Osteocyte (in vitro differentiated cells): ENCODE results near the gene UNC119B. TPM values are rescaled to one million over a fixed set of nuclear protein-coding genes. Genes with fewer than 3 reads are reported as not detected.

Experiments used
- DNase-seq: peaks from one replicate; pipeline ENCODE4 v3.0.0; 2021; ENCODE audit warnings: mixed read lengths; ENCODE audit not compliant: unreplicated experiment; ENCODE audit errors: extremely low spot score
- H3K27ac Mint-ChIP-seq: one replicate; pipeline ENCODE4 v1.8.0; 2021; ENCODE audit warnings: mild to moderate bottlenecking, mixed read lengths; ENCODE audit not compliant: unreplicated experiment
- H3K27me3 Mint-ChIP-seq: one replicate; pipeline ENCODE4 v1.8.0; 2021; ENCODE audit warnings: mixed read lengths; ENCODE audit not compliant: unreplicated experiment
- H3K36me3 Mint-ChIP-seq: one replicate; pipeline ENCODE4 v1.8.0; 2021; ENCODE audit warnings: mixed read lengths; ENCODE audit not compliant: unreplicated experiment
- H3K4me1 Mint-ChIP-seq: one replicate; pipeline ENCODE4 v1.8.0; 2021; ENCODE audit warnings: mixed read lengths; ENCODE audit not compliant: unreplicated experiment
- H3K4me3 Mint-ChIP-seq: one replicate; pipeline ENCODE4 v1.8.0; 2021; ENCODE audit warnings: mild to moderate bottlenecking, moderate library complexity, mixed read lengths; ENCODE audit not compliant: unreplicated experiment
- H3K9me3 Mint-ChIP-seq: one replicate; pipeline ENCODE4 v1.8.0; 2021; ENCODE audit warnings: mixed read lengths; ENCODE audit not compliant: unreplicated experiment
- CTCF ChIP-seq: fragments of 200-600 bp; sonication (generic); IDR thresholded peaks from 2 replicates; pipeline ENCODE4 v1.5.0; 2021; ENCODE audit warnings: antibody characterized with exemption, mild to moderate bottlenecking, moderate library complexity
- total RNA-seq: library from RNA; stranded (reverse); gene quantifications from 2 replicates; pipeline ENCODE4 v1.2.1, GENCODE V29; 2021

Gene UNC119B
- total RNA-seq, 1 donor from 2014 or later: 27.9 TPM

GRCh38 chr12:120689397-120690082 lies 20.7 kb upstream of the UNC119B start:
- Mint-ChIP-seq H3K36me3 (peaks cover 6% of the 10 kb centered on the region), H3K4me3 (peak overlapping the region; percentile 86), H3K4me1 (peaks cover 44% of the 10 kb centered on the region), H3K9me3 (no peaks in the 10 kb centered on the region), H3K27ac (peak overlapping the region; percentile 18), H3K27me3 (no peaks in the 10 kb centered on the region)
- no peak for TF ChIP-seq CTCF
- no peak for DNase-seq

- peaks cover 44% of the 10 kb centered on the region for H3K4me1 Mint-ChIP-seq
- H3K36me3 Mint-ChIP-seq: peaks cover 11% of the 10 kb centered on the region
- DNase-seq: no peak
- H3K4me3 Mint-ChIP-seq: no peak overlapping the region
- no peak for TF ChIP-seq CTCF
- H3K27ac Mint-ChIP-seq: no peak overlapping the region
- H3K9me3 Mint-ChIP-seq: no peaks in the 10 kb centered on the region
- no peaks in the 10 kb centered on the region for H3K27me3 Mint-ChIP-seq
These were observed 20.2 kb upstream of the UNC119B start for GRCh38 chr12:120690083-120690450.

GRCh38 chr12:120690978-120691377 lies 19.3 kb upstream of the UNC119B start:
- H3K27ac Mint-ChIP-seq: no peak overlapping the region
- H3K36me3 Mint-ChIP-seq: peaks cover 20% of the 10 kb centered on the region
- H3K27me3 Mint-ChIP-seq: no peaks in the 10 kb centered on the region
- H3K4me3 Mint-ChIP-seq: no peak overlapping the region
- DNase-seq: no peak
- TF ChIP-seq CTCF: no peak
- H3K9me3 Mint-ChIP-seq: no peaks in the 10 kb centered on the region
- H3K4me1 Mint-ChIP-seq: peaks cover 44% of the 10 kb centered on the region

GRCh38 chr12:120692524-120693033 lies 17.7 kb upstream of the UNC119B start:
- no peak for TF ChIP-seq CTCF
- H3K4me3 Mint-ChIP-seq: no peak overlapping the region
- H3K36me3 Mint-ChIP-seq: peaks cover 34% of the 10 kb centered on the region
- DNase-seq: no peak
- H3K27ac Mint-ChIP-seq: peak overlapping the region; percentile 12
- peaks cover 43% of the 10 kb centered on the region for H3K4me1 Mint-ChIP-seq
- no peaks in the 10 kb centered on the region for H3K9me3 Mint-ChIP-seq
- no peaks in the 10 kb centered on the region for H3K27me3 Mint-ChIP-seq

GRCh38 chr12:120693848-120694247 lies 16.4 kb upstream of the UNC119B start:
- Mint-ChIP-seq H3K4me3 (no peak overlapping the region), H3K36me3 (peaks cover 36% of the 10 kb centered on the region), H3K27me3 (no peaks in the 10 kb centered on the region), H3K9me3 (no peaks in the 10 kb centered on the region), H3K4me1 (peaks cover 31% of the 10 kb centered on the region), H3K27ac (no peak overlapping the region)
- TF ChIP-seq CTCF: no peak
- DNase-seq: no peak
